Measurements from ENCODE around the gene CARD19. TPM values are rescaled to one million over a fixed set of nuclear protein-coding genes. Genes with fewer than 3 reads are reported as not detected.
A peak's percentile ranks its signal among the peaks of the same experiment; 100 is the strongest.

CARD19 gene
- total and polyA plus RNA-seq, 2 donors (not counting 1 experiment from before 2014, with no cell fraction given) = 31.9 to 63.4 TPM

GRCh38 chr9:93093877-93094657 lies 1.9 kb upstream of the CARD19 start:
- Histone ChIP-seq H3K4me3 (ENCODE audit: control extremely low read depth in 1 of 5, extremely low read depth in 1 of 5, insufficient read depth in 1 of 5, low read depth in 2 of 5, low read length in 4 of 5) (no peak overlapping the region), H3K79me2 (ENCODE audit: control insufficient read depth, insufficient read depth, low read length) (peaks cover 7% of the 10 kb centered on the region), H4K20me1 (ENCODE audit: control insufficient read depth, insufficient read depth, low read length, poor library complexity, severe bottlenecking) (peaks cover under 1% of the 10 kb centered on the region), H3K27me3 (replicated peaks in 1 of 4; ENCODE audit: control extremely low read depth in 1 of 4, control insufficient read depth in 3 of 4, insufficient read depth in 4 of 4, low read length in 3 of 4) (no peaks in the 10 kb centered on the region), H3K9ac (ENCODE audit: low read length) (peak overlapping the region; percentile 81), H3K4me2 (replicated peaks; ENCODE audit: low read depth, low read length, poor library complexity, severe bottlenecking) (peak overlapping the region; percentile 90), H2AFZ (ENCODE audit: insufficient read depth, low read depth, low read length, poor library complexity, severe bottlenecking) (no peak overlapping the region), H3K9me3 (ENCODE audit: control extremely low read depth in 1 of 3, control insufficient read depth in 2 of 3, insufficient read depth in 1 of 3, low read length in 2 of 3) (peaks cover 0 to 13% (median 0%) of the 10 kb centered on the region in 3 donors), H3K36me3 (replicated peaks in 1 of 2; ENCODE audit: control extremely low read depth in 1 of 2, control insufficient read depth in 1 of 2, extremely low read depth in 1 of 2, insufficient read depth in 2 of 2, low read length in 1 of 2) (no peaks in the 10 kb centered on the region), H3K27ac (ENCODE audit: low read length in 2 of 2) (peak overlapping the region; percentile 97 to 98), H3K4me1 (ENCODE audit: control insufficient read depth in 2 of 2, insufficient read depth in 2 of 2, low read length in 2 of 2) (peaks cover 72 to 74% of the 10 kb centered on the region in 2 donors)
- intact Hi-C loops (cut with micrococcal nuclease) = loop anchor here (2.0 to 10.0 kb wide), 2 partner anchors 979 to 1073 kb away; partner anchors contain the start of gene SPTLC1
- ATAC-seq (ENCODE audit: low read depth) (no peak), DNase-seq (peak; percentile 61)
- no peak for TF ChIP-seq CTCF (IDR thresholded peaks at IDR 0.05)
- TF ChIP-seq EZH2 (IDR thresholded peaks at IDR 0.05; ENCODE audit: borderline replicate concordance, insufficient read depth, low read depth, low read length, poor library complexity, severe bottlenecking) = no peak
- no peaks in the 10 kb centered on the region for H3K27me3 Mint-ChIP-seq
- H3K4me3 Mint-ChIP-seq = peak overlapping the region; percentile 82
- ChIA-PET POLR2A (interaction anchor here (1.1 to 3.3 kb wide), 3 partner anchors 28 to 128 kb away, joined by 4 to 36 read pairs (median 31); no protein-coding TSS in a partner anchor), CTCF (interaction anchor here (0.8 to 4.7 kb wide), 6 partner anchors 13 to 137 kb away, joined by 3 to 25 read pairs (median 3); no protein-coding TSS in a partner anchor)
- peaks cover 5% of the 10 kb centered on the region for H3K9me3 Mint-ChIP-seq (ENCODE audit: insufficient read depth)
- H3K4me1 Mint-ChIP-seq = peaks cover 75% of the 10 kb centered on the region
- H3K27ac Mint-ChIP-seq = peak overlapping the region; percentile 95
- WGBS (ENCODE audit: insufficient coverage) = 54% methylated on average over 5 of the region's 7 CpGs
